GM23338 (cell line): ENCODE results near the gene LRRC25. TPM values are rescaled to one million over a fixed set of nuclear protein-coding genes. Genes with fewer than 3 reads are reported as not detected.

Experiments
- ATAC-seq: fragments of 200-7000 bp; cut with Tn5 transposase; 3 replicates; pipeline ENCODE4 v1.9.1; 2020
- DNase-seq: peaks from one replicate; pipeline ENCODE4 v3.0.0-alpha.2; 2015; ENCODE audit warnings: low spot score
- H2AFZ ChIP-seq: fragments of 200-600 bp; sonication (generic); 2 replicates; pipeline ENCODE4 v1.8.0; 2016; ENCODE audit warnings: antibody characterized with exemption, mild to moderate bottlenecking, moderate library complexity
- H3F3A ChIP-seq: fragments of 200-600 bp; sonication (generic); replicated peaks from 2 replicates; pipeline ENCODE4 v1.8.0; 2017; ENCODE audit warnings: antibody characterized with exemption, mixed run types, low read depth
- H3K27ac ChIP-seq: fragments of 200-600 bp; sonication (generic); 2 replicates; pipeline ENCODE4 v1.6.1; 2016; ENCODE audit warnings: low read depth
- H3K27me3 ChIP-seq: fragments of 200-600 bp; sonication (generic); 2 replicates; pipeline ENCODE4 v1.8.0; 2016; ENCODE audit warnings: mild to moderate bottlenecking, mixed run types, moderate library complexity; ENCODE audit not compliant: insufficient read depth
- H3K36me3 ChIP-seq: fragments of 200-600 bp; sonication (generic); 2 replicates; pipeline ENCODE4 v1.8.0; 2016; ENCODE audit warnings: mild to moderate bottlenecking; ENCODE audit not compliant: insufficient read depth
- H3K4me1 ChIP-seq: fragments of 200-600 bp; sonication (generic); 2 replicates; pipeline ENCODE4 v1.8.0; 2016; ENCODE audit warnings: mild to moderate bottlenecking, moderate library complexity; ENCODE audit not compliant: insufficient read depth
- H3K4me2 ChIP-seq: fragments of 200-600 bp; sonication (generic); 2 replicates; pipeline ENCODE4 v1.7.1; 2017; ENCODE audit warnings: mixed run types
- H3K4me3 ChIP-seq: fragments of 200-600 bp; sonication (generic); 2 replicates; pipeline ENCODE4 v1.6.1; 2016; ENCODE audit warnings: mixed run types
- H3K79me2 ChIP-seq: fragments of 200-600 bp; sonication (generic); replicated peaks from 2 replicates; pipeline ENCODE4 v1.8.0; 2017; ENCODE audit warnings: mild to moderate bottlenecking; ENCODE audit not compliant: insufficient read depth
- H3K9me2 ChIP-seq: fragments of 200-600 bp; sonication (generic); 2 replicates; pipeline ENCODE4 v1.8.0; 2017; ENCODE audit not compliant: insufficient read depth
- H4K20me1 ChIP-seq: fragments of 200-600 bp; sonication (generic); replicated peaks from 2 replicates; pipeline ENCODE4 v1.8.0; 2017; ENCODE audit warnings: mild to moderate bottlenecking; ENCODE audit not compliant: insufficient read depth
- H3K27ac Mint-ChIP-seq: 2 replicates; pipeline ENCODE4 v1.8.0; 2020; ENCODE audit warnings: inconsistent platforms, mild to moderate bottlenecking, moderate library complexity, mixed read lengths
- H3K27me3 Mint-ChIP-seq: 3 replicates; pipeline ENCODE4 v1.8.0; 2022; ENCODE audit warnings: low read depth, mild to moderate bottlenecking, moderate library complexity, mixed read lengths, inconsistent platforms; ENCODE audit not compliant: insufficient read depth, poor library complexity
- H3K36me3 Mint-ChIP-seq: 3 replicates; pipeline ENCODE4 v1.8.0; 2021; ENCODE audit warnings: low read depth, mild to moderate bottlenecking, inconsistent platforms, moderate library complexity, mixed read lengths
- H3K4me1 Mint-ChIP-seq: 3 replicates; pipeline ENCODE4 v1.8.0; 2020; ENCODE audit warnings: mild to moderate bottlenecking, inconsistent platforms, mixed read lengths
- H3K4me3 Mint-ChIP-seq: 3 replicates; pipeline ENCODE4 v1.8.0; 2021; ENCODE audit warnings: moderate library complexity, mild to moderate bottlenecking, inconsistent platforms, mixed read lengths
- H3K9me3 Mint-ChIP-seq: 3 replicates; pipeline ENCODE4 v1.8.0; 2020; ENCODE audit warnings: moderate library complexity, mild to moderate bottlenecking, inconsistent platforms, mixed read lengths
- CREB1 ChIP-seq: fragments of 250-450 bp; sonication (Bioruptor Pico); IDR thresholded peaks from 2 replicates; pipeline ENCODE4 v1.5.0; 2020; ENCODE audit warnings: low read depth, mild to moderate bottlenecking, moderate library complexity
- EZH2 ChIP-seq: fragments of 200-600 bp; sonication (generic); IDR thresholded peaks from one replicate; pipeline ENCODE4 v1.8.0; 2017; ENCODE audit warnings: antibody characterized with exemption, mild to moderate bottlenecking, low read depth; ENCODE audit not compliant: unreplicated experiment
- EZH2phosphoT487 ChIP-seq: fragments of 200-600 bp; sonication (generic); IDR thresholded peaks from one replicate; pipeline ENCODE4 v1.8.1; 2018; ENCODE audit warnings: antibody characterized with exemption; ENCODE audit not compliant: unreplicated experiment
- JUNB ChIP-seq: IDR thresholded peaks from one replicate; pipeline ENCODE4 v1.6.1; 2016; ENCODE audit warnings: antibody characterized with exemption; ENCODE audit not compliant: unreplicated experiment
- NANOG ChIP-seq: IDR thresholded peaks from 2 replicates; pipeline ENCODE4 v1.6.1; 2016; ENCODE audit warnings: antibody characterized with exemption, borderline replicate concordance
- POLR2AphosphoS5 ChIP-seq: IDR thresholded peaks from 2 replicates; pipeline ENCODE4 v1.6.1; 2016; ENCODE audit warnings: antibody characterized with exemption, low read depth
- STAT1 ChIP-seq: IDR thresholded peaks from one replicate; pipeline ENCODE4 v1.6.1; 2016; ENCODE audit warnings: antibody characterized with exemption; ENCODE audit not compliant: unreplicated experiment
- ZNF114 ChIP-seq: fragments of 250-450 bp; sonication (Bioruptor Pico); IDR thresholded peaks from 2 replicates; pipeline ENCODE4 v1.5.0; 2020; ENCODE audit warnings: mild to moderate bottlenecking, moderate library complexity
- ZNF331 ChIP-seq: fragments of 250-450 bp; sonication (Bioruptor Pico); IDR thresholded peaks from 2 replicates; pipeline ENCODE4 v1.5.0; 2020; ENCODE audit warnings: low read depth, mild to moderate bottlenecking, moderate library complexity
- polyA plus RNA-seq: library from polyadenylated mRNA; unstranded; fragments of >200 nt; fragmentation: Nextera tagmentation; extraction: Ambion mirVana; gene quantifications from 2 replicates; pipeline ENCODE4 v1.2.1, GENCODE V29; 2016
- total RNA-seq: library from RNA; depleted of rRNA; stranded (reverse); fragments of >200 nt; shearing (Covaris generic); gene quantifications from 2 replicates; pipeline ENCODE4 v1.2.3, GENCODE V29; 2014
- TF ChIP-seq, protein P1 (sequence below): IDR thresholded peaks from 2 replicates; pipeline ENCODE4 v1.6.1; 2016; ENCODE audit warnings: antibody characterized with exemption
- TF ChIP-seq, protein P2 (sequence below), 2 experiments: fragments of 200-600 bp in 1 of 2; sonication (generic) in 1 of 2; conservative IDR thresholded peaks; 2 replicates each; pipeline versions ENCODE4 v1.5.1 to v1.6.1; 2016 to 2017; ENCODE audit warnings: antibody characterized with exemption in 2 of 2, low read depth in 2 of 2, mild to moderate bottlenecking in 2 of 2, moderate library complexity in 1 of 2
- TF ChIP-seq, protein P3 (sequence below): fragments of 250-450 bp; sonication (Bioruptor Pico); IDR thresholded peaks from 2 replicates; pipeline ENCODE4 v1.5.0; 2020; ENCODE audit warnings: mild to moderate bottlenecking, moderate library complexity
- TF ChIP-seq, protein P4 (sequence below): IDR thresholded peaks from one replicate; pipeline ENCODE4 v1.6.1; 2018; ENCODE audit warnings: antibody characterized with exemption; ENCODE audit not compliant: unreplicated experiment

LRRC25 gene
- total and polyA plus RNA-seq, 2 experiments from 2014 or later, result 0.17 to 0.24 TPM

DNA sequence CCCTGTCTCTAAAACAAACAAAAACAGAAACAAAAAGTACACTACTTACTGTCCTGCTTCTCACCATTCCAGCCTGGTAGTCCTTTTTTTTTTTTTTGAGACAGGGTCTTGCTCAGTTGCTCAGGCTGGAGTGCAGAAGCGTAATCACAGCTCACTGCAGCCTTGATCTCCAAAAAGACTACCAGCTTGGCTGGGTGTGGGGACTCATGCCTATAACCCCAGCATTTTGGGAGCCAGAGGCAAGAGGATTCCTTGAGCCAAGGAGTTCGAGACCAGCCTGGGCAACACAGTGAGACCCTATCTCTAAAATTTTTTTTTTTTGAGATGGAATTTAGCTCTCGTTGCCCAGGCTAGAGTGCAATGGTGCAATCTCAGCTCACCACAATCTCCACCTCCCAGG lies 16.6 kb downstream of the LRRC25 start:
- H3K4me3 Mint-ChIP-seq, result no peak overlapping the region

More for the DNA sequence above, 16.6 kb downstream of the LRRC25 start:
- H3F3A ChIP-seq, result peaks cover 21% of the 10 kb centered on the region
- H3K27me3 ChIP-seq, result no peaks in the 10 kb centered on the region
- Mint-ChIP-seq H3K4me1 (peaks cover 16% of the 10 kb centered on the region), H3K36me3 (peaks cover 3% of the 10 kb centered on the region; the same call in 1 of the 3 replicates), H3K27me3 (peaks cover 12% of the 10 kb centered on the region), H3K27ac (no peak overlapping the region), H3K9me3 (peaks cover 4% of the 10 kb centered on the region; the same call in 1 of the 3 replicates)
- H3K36me3 ChIP-seq, result no peaks in the 10 kb centered on the region
- no peak overlapping the region for H2AFZ ChIP-seq
- TF ChIP-seq EZH2, result no peak
- no peak for TF ChIP-seq CREB1
- TF ChIP-seq STAT1, result no peak
- TF ChIP-seq, protein P1, sequence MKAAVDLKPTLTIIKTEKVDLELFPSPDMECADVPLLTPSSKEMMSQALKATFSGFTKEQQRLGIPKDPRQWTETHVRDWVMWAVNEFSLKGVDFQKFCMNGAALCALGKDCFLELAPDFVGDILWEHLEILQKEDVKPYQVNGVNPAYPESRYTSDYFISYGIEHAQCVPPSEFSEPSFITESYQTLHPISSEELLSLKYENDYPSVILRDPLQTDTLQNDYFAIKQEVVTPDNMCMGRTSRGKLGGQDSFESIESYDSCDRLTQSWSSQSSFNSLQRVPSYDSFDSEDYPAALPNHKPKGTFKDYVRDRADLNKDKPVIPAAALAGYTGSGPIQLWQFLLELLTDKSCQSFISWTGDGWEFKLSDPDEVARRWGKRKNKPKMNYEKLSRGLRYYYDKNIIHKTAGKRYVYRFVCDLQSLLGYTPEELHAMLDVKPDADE, result no peak
- TF ChIP-seq POLR2AphosphoS5, result no peak
- TF ChIP-seq, protein P2, sequence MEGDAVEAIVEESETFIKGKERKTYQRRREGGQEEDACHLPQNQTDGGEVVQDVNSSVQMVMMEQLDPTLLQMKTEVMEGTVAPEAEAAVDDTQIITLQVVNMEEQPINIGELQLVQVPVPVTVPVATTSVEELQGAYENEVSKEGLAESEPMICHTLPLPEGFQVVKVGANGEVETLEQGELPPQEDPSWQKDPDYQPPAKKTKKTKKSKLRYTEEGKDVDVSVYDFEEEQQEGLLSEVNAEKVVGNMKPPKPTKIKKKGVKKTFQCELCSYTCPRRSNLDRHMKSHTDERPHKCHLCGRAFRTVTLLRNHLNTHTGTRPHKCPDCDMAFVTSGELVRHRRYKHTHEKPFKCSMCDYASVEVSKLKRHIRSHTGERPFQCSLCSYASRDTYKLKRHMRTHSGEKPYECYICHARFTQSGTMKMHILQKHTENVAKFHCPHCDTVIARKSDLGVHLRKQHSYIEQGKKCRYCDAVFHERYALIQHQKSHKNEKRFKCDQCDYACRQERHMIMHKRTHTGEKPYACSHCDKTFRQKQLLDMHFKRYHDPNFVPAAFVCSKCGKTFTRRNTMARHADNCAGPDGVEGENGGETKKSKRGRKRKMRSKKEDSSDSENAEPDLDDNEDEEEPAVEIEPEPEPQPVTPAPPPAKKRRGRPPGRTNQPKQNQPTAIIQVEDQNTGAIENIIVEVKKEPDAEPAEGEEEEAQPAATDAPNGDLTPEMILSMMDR (conservative IDR thresholded peaks at IDR 0.05; ENCODE audit: low read depth in 2 of 2), result no peak
- TF ChIP-seq NANOG, result no peak
- no peak for TF ChIP-seq JUNB
- no peak for TF ChIP-seq EZH2phosphoT487
- no peak for TF ChIP-seq ZNF114
- TF ChIP-seq ZNF331 (CRISPR knock-in tag), result no peak
- TF ChIP-seq, protein P3, sequence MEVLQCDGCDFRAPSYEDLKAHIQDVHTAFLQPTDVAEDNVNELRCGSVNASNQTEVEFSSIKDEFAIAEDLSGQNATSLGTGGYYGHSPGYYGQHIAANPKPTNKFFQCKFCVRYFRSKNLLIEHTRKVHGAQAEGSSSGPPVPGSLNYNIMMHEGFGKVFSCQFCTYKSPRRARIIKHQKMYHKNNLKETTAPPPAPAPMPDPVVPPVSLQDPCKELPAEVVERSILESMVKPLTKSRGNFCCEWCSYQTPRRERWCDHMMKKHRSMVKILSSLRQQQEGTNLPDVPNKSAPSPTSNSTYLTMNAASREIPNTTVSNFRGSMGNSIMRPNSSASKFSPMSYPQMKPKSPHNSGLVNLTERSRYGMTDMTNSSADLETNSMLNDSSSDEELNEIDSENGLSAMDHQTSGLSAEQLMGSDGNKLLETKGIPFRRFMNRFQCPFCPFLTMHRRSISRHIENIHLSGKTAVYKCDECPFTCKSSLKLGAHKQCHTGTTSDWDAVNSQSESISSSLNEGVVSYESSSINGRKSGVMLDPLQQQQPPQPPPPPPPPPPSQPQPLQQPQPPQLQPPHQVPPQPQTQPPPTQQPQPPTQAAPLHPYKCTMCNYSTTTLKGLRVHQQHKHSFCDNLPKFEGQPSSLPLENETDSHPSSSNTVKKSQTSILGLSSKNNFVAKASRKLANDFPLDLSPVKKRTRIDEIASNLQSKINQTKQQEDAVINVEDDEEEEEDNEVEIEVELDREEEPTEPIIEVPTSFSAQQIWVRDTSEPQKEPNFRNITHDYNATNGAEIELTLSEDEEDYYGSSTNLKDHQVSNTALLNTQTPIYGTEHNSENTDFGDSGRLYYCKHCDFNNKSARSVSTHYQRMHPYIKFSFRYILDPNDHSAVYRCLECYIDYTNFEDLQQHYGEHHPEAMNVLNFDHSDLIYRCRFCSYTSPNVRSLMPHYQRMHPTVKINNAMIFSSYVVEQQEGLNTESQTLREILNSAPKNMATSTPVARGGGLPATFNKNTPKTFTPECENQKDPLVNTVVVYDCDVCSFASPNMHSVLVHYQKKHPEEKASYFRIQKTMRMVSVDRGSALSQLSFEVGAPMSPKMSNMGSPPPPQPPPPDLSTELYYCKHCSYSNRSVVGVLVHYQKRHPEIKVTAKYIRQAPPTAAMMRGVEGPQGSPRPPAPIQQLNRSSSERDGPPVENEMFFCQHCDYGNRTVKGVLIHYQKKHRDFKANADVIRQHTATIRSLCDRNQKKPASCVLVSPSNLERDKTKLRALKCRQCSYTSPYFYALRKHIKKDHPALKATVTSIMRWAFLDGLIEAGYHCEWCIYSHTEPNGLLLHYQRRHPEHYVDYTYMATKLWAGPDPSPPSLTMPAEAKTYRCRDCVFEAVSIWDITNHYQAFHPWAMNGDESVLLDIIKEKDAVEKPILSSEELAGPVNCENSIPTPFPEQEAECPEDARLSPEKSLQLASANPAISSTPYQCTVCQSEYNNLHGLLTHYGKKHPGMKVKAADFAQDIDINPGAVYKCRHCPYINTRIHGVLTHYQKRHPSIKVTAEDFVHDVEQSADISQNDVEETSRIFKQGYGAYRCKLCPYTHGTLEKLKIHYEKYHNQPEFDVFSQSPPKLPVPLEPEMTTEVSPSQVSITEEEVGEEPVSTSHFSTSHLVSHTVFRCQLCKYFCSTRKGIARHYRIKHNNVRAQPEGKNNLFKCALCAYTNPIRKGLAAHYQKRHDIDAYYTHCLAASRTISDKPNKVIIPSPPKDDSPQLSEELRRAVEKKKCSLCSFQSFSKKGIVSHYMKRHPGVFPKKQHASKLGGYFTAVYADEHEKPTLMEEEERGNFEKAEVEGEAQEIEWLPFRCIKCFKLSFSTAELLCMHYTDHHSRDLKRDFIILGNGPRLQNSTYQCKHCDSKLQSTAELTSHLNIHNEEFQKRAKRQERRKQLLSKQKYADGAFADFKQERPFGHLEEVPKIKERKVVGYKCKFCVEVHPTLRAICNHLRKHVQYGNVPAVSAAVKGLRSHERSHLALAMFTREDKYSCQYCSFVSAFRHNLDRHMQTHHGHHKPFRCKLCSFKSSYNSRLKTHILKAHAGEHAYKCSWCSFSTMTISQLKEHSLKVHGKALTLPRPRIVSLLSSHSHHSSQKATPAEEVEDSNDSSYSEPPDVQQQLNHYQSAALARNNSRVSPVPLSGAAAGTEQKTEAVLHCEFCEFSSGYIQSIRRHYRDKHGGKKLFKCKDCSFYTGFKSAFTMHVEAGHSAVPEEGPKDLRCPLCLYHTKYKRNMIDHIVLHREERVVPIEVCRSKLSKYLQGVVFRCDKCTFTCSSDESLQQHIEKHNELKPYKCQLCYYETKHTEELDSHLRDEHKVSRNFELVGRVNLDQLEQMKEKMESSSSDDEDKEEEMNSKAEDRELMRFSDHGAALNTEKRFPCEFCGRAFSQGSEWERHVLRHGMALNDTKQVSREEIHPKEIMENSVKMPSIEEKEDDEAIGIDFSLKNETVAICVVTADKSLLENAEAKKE (CRISPR knock-in tag), result no peak
- TF ChIP-seq, protein P4, sequence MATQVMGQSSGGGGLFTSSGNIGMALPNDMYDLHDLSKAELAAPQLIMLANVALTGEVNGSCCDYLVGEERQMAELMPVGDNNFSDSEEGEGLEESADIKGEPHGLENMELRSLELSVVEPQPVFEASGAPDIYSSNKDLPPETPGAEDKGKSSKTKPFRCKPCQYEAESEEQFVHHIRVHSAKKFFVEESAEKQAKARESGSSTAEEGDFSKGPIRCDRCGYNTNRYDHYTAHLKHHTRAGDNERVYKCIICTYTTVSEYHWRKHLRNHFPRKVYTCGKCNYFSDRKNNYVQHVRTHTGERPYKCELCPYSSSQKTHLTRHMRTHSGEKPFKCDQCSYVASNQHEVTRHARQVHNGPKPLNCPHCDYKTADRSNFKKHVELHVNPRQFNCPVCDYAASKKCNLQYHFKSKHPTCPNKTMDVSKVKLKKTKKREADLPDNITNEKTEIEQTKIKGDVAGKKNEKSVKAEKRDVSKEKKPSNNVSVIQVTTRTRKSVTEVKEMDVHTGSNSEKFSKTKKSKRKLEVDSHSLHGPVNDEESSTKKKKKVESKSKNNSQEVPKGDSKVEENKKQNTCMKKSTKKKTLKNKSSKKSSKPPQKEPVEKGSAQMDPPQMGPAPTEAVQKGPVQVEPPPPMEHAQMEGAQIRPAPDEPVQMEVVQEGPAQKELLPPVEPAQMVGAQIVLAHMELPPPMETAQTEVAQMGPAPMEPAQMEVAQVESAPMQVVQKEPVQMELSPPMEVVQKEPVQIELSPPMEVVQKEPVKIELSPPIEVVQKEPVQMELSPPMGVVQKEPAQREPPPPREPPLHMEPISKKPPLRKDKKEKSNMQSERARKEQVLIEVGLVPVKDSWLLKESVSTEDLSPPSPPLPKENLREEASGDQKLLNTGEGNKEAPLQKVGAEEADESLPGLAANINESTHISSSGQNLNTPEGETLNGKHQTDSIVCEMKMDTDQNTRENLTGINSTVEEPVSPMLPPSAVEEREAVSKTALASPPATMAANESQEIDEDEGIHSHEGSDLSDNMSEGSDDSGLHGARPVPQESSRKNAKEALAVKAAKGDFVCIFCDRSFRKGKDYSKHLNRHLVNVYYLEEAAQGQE, result no peak
- DNase-seq (no peak), ATAC-seq (no peak)
- H3K9me2 ChIP-seq, result no peaks in the 10 kb centered on the region
- H3K27ac ChIP-seq, result no peak overlapping the region
- no peak overlapping the region for H3K4me2 ChIP-seq
- peaks cover 8% of the 10 kb centered on the region for H3K4me1 ChIP-seq
- no peaks in the 10 kb centered on the region for H3K79me2 ChIP-seq
- no peak overlapping the region for H3K4me3 ChIP-seq
- no peaks in the 10 kb centered on the region for H4K20me1 ChIP-seq
